GM18498 (cell line): Measurements from ENCODE around the gene TSPAN5.

Experiments
- ATAC-seq: cut with Tn5 transposase; IDR thresholded peaks from one replicate; pipeline ENCODE4 v1.9.1; 2021; ENCODE audit warnings: mild to moderate bottlenecking, moderate library complexity; ENCODE audit not compliant: unreplicated experiment

TSPAN5 gene

GRCh38 chr4:98646422-98646821, 12.0 kb downstream of the TSPAN5 start:
- ATAC-seq = no peak

GRCh38 chr4:98645527-98645926, 12.9 kb downstream of the TSPAN5 start:
- no peak for ATAC-seq

- ATAC-seq = no peak
These were observed 14.7 kb downstream of the TSPAN5 start for GRCh38 chr4:98643755-98644154.

- ATAC-seq = no peak
These were observed 15.4 kb downstream of the TSPAN5 start for GRCh38 chr4:98642991-98643426.

- ATAC-seq = peak; percentile 51
These were observed 16.3 kb downstream of the TSPAN5 start for GRCh38 chr4:98641906-98642668.

GRCh38 chr4:98641376-98641775, 17.0 kb downstream of the TSPAN5 start:
- ATAC-seq = no peak

- ATAC-seq = peak; percentile 70
These were observed 18.9 kb downstream of the TSPAN5 start for GRCh38 chr4:98639523-98639922.

GRCh38 chr4:98639108-98639507, 19.3 kb downstream of the TSPAN5 start:
- peak; percentile 6 for ATAC-seq

GRCh38 chr4:98638661-98639060, 19.8 kb downstream of the TSPAN5 start:
- ATAC-seq = no peak

- no peak for ATAC-seq
These were observed 24.4 kb downstream of the TSPAN5 start for GRCh38 chr4:98634061-98634460.

GRCh38 chr4:98633159-98633558, 25.3 kb downstream of the TSPAN5 start:
- no peak for ATAC-seq

- no peak for ATAC-seq
These were observed 26.2 kb downstream of the TSPAN5 start for GRCh38 chr4:98632258-98632657.

GRCh38 chr4:98631506-98631905, 26.9 kb downstream of the TSPAN5 start:
- ATAC-seq = no peak

- ATAC-seq = no peak
These were observed 27.5 kb downstream of the TSPAN5 start for GRCh38 chr4:98630737-98631454.

- no peak for ATAC-seq
These were observed 30.7 kb downstream of the TSPAN5 start for GRCh38 chr4:98627531-98628257.

GRCh38 chr4:98626350-98626749, 32.1 kb downstream of the TSPAN5 start:
- no peak for ATAC-seq

- no peak for ATAC-seq
These were observed 32.5 kb downstream of the TSPAN5 start for GRCh38 chr4:98625920-98626319.

- no peak for ATAC-seq
These were observed 33.0 kb downstream of the TSPAN5 start for GRCh38 chr4:98625399-98625798.

GRCh38 chr4:98624642-98625041, 33.8 kb downstream of the TSPAN5 start:
- no peak for ATAC-seq

GRCh38 chr4:98624144-98624543, 34.3 kb downstream of the TSPAN5 start:
- ATAC-seq = no peak

- no peak for ATAC-seq
These were observed 35.1 kb downstream of the TSPAN5 start for GRCh38 chr4:98623126-98623802.
